Measurements from ENCODE around the gene SULT2B1.
"Not testable (repeated sequence)": the region's sequence is repeated elsewhere in the genome, so short reads cannot be mapped to it uniquely, and the experiment has no call there.

Gene SULT2B1

DNA sequence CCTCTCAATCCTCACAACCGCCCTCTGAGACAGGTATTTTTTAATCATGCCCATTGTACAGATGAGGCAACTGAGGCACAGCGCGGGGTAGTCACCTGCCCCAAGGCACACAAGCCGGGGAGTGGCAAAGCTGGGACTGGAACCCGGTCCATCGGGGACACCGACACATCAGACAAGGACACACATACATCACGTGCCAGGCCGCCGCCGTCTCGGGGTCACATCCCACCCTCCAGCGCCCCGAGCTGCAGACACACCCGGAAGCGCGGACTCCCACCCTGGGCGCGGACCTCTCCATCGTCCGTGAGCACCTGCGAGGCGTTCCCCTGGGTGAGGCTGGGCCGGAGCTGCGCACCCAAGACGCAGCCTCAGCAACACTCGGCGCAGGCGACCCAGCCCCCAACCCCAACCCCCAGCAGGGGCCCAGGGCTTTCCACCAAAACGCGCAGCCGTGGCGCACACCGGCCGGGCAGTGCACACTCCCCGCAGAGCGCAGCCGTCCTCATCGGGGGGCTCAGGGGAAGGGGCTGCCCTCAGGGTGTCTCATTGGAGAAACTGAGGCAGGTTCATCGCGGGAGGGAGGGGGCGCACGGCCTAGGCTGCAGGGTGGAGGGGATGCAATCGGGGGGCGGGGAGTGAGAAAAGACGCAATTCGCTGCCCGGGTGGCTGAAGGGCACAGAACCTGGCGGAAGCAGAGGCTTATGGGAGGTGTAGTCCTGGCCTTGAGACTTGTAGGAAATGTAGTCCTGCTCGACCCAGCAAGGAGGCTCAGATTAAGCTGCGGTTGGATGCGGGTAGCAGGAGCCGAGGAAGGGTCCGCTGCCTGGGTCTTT, 38.5 kb upstream of the SULT2B1 start:
- Histone ChIP-seq H3K9ac (ENCODE audit: low read depth, low read length) (peak overlapping the region; percentile 52; the same call in 1 of the 2 replicates), H3K4me1 (ENCODE audit: insufficient read depth, low read length) (peaks cover 15% of the 10 kb centered on the region; the same call in 1 of the 2 replicates), H3K36me3 (ENCODE audit: insufficient read depth, low read length) (no peaks in the 10 kb centered on the region), H3K9me3 (ENCODE audit: control insufficient read depth, insufficient read depth, low read length) (no peaks in the 10 kb centered on the region)

DNA sequence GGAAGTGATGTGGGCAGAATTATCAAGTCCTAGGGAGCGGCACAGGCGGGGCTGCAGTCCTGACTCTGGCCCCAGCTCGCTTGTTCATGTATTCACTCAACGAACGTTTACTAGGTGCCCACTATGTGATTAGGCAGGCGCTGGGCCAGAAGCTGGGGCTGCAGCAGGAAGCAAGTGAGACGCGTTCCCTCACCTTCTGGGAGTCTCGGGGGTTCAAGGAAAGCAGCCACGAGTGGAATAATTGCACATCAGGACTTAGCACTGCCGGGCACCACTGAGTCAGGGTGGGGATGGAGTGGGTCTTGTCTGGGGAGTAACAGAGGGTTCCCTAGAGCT, 37.9 kb upstream of the SULT2B1 start:
- H3K36me3 ChIP-seq (ENCODE audit: insufficient read depth, low read length) = no peaks in the 10 kb centered on the region
- peaks cover 15% of the 10 kb centered on the region; the same call in 1 of the 2 replicates for H3K4me1 ChIP-seq (ENCODE audit: insufficient read depth, low read length)
- H3K9ac ChIP-seq (ENCODE audit: low read depth, low read length) = peak overlapping the region; percentile 52; the same call in 1 of the 2 replicates
- no peaks in the 10 kb centered on the region for H3K9me3 ChIP-seq (ENCODE audit: control insufficient read depth, insufficient read depth, low read length)

DNA sequence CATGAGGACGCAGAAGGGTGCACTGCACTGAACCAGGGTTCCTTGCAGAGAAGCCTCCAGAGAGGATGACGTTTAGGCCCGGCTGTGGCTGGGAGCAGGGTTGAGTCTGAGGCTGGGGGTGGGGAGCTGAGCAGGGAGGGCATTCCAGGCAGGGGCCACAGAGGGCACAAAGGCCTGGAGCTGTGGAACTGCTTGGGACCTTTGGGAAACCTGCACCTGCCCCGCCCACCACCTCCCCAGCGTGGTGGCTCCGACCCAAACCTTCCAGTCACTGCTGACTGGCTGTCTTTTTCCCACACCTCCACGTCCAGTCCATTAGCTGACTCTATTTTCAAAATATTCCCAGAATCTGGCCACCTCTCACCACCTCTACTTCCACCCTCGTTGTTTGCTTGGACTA, 35.4 kb upstream of the SULT2B1 start:
- H3K4me1 ChIP-seq (ENCODE audit: insufficient read depth, low read length) = peaks cover 15% of the 10 kb centered on the region; the same call in 1 of the 2 replicates
- H3K36me3 ChIP-seq (ENCODE audit: insufficient read depth, low read length) = no peaks in the 10 kb centered on the region
- H3K9me3 ChIP-seq (ENCODE audit: control insufficient read depth, insufficient read depth, low read length) = no peaks in the 10 kb centered on the region
- H3K9ac ChIP-seq (ENCODE audit: low read depth, low read length) = no peak overlapping the region

DNA sequence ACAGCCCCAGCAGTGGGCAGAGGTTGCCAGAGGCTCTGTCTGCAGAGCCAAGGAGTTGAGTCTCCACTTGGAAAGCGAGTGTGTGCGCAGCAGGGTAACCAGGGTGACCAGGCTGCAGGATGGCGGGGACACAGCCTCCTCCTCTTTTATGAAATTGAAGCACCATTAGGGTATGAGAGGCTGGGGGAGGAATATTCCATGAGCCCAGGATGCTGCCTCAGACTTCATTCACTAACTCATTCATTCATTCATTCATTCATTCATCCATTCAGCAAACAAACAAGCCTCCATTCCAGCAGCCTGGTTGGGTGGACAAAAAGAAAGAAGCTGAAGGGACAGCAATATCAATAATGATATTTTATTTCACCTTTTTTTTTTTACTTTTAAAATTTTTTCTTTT, 33.8 kb upstream of the SULT2B1 start:
- no peaks in the 10 kb centered on the region for H3K9me3 ChIP-seq (ENCODE audit: control insufficient read depth, insufficient read depth, low read length)
- H3K36me3 ChIP-seq (ENCODE audit: insufficient read depth, low read length) = no peaks in the 10 kb centered on the region
- no peak overlapping the region for H3K9ac ChIP-seq (ENCODE audit: low read depth, low read length)
- peaks cover 15% of the 10 kb centered on the region; the same call in 1 of the 2 replicates for H3K4me1 ChIP-seq (ENCODE audit: insufficient read depth, low read length)

DNA sequence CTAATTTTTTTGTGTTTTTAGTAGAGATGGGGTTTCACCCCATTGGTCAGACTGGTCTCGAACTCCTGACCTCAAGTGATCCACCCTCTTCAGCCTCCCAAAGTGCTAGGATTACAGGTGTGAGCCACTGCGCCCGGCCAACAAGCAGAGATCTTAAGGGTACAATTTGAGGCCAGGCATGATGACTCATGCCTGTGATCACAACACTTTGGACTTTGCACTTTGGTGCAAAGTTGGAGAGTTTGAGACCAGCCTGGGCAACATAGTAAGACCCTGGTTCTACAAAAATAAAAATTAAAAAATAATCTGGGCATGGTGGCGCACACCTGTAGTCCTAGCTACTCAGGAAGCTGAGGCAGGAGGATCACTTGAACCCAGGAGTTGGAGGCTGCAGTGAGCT, 32.5 kb upstream of the SULT2B1 start:
- H3K9ac ChIP-seq (ENCODE audit: low read depth, low read length); H3K9me3 ChIP-seq (ENCODE audit: control insufficient read depth, insufficient read depth, low read length); H3K36me3 ChIP-seq (ENCODE audit: insufficient read depth, low read length): not testable (repeated sequence)
- peaks cover 13% of the 10 kb centered on the region; the same call in 1 of the 2 replicates for H3K4me1 ChIP-seq (ENCODE audit: insufficient read depth, low read length)

DNA sequence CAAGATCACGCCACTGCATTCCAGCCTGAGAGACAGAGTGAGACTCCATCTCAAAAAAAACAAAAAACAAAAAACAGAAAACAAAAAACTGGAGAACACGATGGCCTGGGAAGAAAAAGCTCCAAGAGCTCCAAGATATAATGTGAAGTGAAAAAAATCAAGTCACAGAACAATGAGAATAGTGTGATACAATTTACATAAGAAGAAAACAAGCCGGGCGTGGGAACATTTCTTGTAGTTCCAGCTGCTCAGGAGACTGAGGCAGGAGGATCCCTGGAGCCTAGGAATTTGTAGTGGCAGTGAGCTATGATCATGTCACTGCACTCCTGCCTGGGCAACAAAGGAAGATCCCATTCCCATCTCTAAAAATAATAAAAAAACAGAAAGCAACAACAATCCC, 31.8 kb upstream of the SULT2B1 start:
- H3K36me3 ChIP-seq (ENCODE audit: insufficient read depth, low read length) = no peaks in the 10 kb centered on the region
- peaks cover 13% of the 10 kb centered on the region; the same call in 1 of the 2 replicates for H3K4me1 ChIP-seq (ENCODE audit: insufficient read depth, low read length)
- peaks cover 4% of the 10 kb centered on the region; the same call in 1 of the 2 replicates for H3K9me3 ChIP-seq (ENCODE audit: control insufficient read depth, insufficient read depth, low read length)
- H3K9ac ChIP-seq (ENCODE audit: low read depth, low read length) = no peak overlapping the region

DNA sequence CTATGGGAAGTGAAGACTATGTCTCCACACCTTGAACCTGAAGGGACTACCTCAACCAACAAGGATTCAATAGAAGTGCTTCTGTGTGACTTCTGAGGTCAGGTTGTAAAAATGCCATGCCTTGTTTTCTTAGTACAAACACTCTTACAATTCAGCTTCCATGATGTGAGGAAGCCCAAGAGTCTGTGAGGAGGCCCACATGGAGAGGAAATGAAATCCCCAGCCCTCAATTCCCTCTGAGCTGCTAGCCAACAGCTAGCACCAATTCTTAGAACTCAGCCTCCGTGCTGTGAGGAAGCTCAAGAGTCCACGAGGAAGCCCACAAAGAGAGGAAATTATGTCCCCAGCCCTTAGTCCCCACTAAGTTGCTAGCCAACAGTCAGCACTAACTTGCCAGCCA, 27.8 kb upstream of the SULT2B1 start:
- Histone ChIP-seq H3K9ac (ENCODE audit: low read depth, low read length) (no peak overlapping the region), H3K9me3 (ENCODE audit: control insufficient read depth, insufficient read depth, low read length) (peaks cover 12% of the 10 kb centered on the region), H3K4me1 (ENCODE audit: insufficient read depth, low read length) (no peaks in the 10 kb centered on the region), H3K36me3 (ENCODE audit: insufficient read depth, low read length) (no peaks in the 10 kb centered on the region)

DNA sequence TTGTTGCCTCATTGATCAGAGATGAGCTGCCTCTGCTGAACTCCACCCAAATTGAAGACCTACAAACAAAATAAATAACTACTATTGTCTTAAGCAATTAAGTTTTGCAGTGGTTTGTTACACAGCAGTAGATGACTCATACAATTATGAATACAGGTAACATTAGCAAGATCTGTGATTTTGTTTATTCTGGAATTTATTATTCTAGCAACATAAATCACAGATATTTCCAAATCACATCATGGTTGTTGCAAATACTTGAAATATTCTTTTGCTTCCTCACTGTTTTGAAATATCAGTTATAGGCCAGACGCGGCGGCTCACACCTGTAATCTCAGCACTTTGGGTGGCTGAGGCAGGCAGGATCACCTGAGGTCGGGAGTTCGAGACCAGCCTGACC, 27.2 kb upstream of the SULT2B1 start:
- no peaks in the 10 kb centered on the region for H3K4me1 ChIP-seq (ENCODE audit: insufficient read depth, low read length)
- no peaks in the 10 kb centered on the region for H3K36me3 ChIP-seq (ENCODE audit: insufficient read depth, low read length)
- no peak overlapping the region for H3K9ac ChIP-seq (ENCODE audit: low read depth, low read length)
- H3K9me3 ChIP-seq (ENCODE audit: control insufficient read depth, insufficient read depth, low read length) = peaks cover 14% of the 10 kb centered on the region

DNA sequence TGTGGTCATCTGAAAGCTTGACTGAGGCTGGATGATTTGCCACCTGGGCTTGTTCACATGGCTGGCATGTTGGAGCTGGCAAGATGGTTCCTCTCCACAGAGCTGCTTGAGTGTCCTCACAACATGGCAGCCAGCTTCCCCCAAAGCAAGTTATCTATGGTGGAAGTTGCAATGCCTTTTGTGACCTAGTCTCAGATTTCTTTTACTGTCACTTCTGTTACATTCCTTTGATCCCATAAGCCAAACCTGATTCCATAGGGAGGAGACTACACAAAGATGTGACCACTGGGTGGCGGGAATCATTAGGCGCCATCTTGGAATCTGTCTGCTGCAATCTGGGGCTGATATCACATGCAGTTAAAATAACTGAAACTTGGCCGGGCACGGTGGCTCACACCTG, 22.8 kb upstream of the SULT2B1 start:
- Histone ChIP-seq H3K36me3 (ENCODE audit: insufficient read depth, low read length) (no peaks in the 10 kb centered on the region), H3K4me1 (ENCODE audit: insufficient read depth, low read length) (no peaks in the 10 kb centered on the region), H3K9me3 (ENCODE audit: control insufficient read depth, insufficient read depth, low read length) (peaks cover 12% of the 10 kb centered on the region), H3K9ac (ENCODE audit: low read depth, low read length) (no peak overlapping the region)

DNA sequence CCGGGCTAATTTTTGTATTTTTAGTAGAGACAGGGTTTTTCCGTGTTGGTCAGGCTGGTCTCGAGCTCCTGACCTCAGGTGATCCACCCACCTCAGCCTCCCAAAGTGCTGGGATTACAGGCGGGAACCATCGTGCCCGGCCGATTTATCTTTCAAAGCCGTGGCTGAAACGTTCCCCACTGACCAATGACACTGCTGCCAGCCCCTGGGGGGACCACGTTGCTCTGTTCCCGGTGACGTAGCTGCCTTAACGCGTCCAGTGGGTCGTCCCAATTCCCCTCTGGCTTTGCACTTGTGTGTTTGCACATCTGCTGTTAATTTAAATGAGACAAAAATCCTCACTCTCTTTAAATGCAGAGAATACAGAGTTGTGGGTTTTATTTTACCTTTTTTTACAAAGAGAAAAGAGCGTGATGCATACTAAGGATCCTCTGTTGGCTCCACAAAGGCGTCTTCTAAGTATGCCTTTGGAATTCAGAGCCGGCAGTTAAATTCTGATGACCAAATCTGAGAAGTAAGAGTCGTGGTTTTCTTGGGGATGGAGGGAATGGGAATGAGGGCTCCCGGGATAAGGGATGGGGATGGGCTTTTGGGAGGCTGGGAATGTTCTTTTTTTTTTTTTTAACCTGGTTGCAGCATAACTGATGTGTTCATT, 21.8 kb upstream of the SULT2B1 start:
- Histone ChIP-seq H3K9me3 (ENCODE audit: control insufficient read depth, insufficient read depth, low read length) (peaks cover 10% of the 10 kb centered on the region), H3K9ac (ENCODE audit: low read depth, low read length) (no peak overlapping the region), H3K36me3 (ENCODE audit: insufficient read depth, low read length) (no peaks in the 10 kb centered on the region), H3K4me1 (ENCODE audit: insufficient read depth, low read length) (no peaks in the 10 kb centered on the region)

DNA sequence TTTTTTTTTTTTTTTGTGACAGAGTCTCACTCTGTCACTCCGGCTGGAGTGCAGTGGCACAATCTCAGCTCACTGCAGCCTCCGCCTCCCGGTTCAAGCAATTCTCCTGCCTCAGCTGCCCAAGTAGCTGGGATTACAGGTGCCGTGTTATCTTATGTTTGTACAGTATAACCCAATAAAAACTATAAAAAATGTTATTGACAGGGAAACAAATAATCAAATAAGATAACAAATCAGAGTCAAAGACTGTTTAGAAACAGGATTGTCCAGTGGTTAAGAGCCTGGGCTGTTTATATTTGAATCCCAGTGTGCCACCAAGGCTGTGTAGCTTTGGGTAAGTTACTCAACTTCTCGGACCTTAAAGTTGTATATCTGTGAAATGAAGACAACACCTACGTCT, 21.2 kb upstream of the SULT2B1 start:
- no peaks in the 10 kb centered on the region for H3K36me3 ChIP-seq (ENCODE audit: insufficient read depth, low read length)
- peaks cover 10% of the 10 kb centered on the region for H3K9me3 ChIP-seq (ENCODE audit: control insufficient read depth, insufficient read depth, low read length)

DNA sequence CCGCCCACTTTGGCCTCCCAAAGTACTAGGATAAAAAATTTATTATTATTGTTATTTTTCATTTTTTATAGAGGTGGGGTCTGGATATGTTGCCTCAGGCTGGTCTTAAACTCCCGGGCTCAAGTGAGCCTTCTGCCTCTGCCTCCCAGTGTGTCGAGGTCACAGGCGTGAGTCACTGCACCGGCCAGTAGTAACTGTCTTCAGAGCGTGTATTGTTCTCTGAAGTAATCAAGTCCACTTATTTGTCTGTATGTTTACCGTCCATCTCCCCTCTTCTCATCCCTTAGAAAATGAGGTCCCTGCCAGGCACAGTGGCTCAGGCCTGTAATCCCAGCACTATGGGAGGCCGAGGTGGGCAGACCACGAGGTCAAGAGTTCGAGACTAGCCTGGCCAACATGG, 18.2 kb upstream of the SULT2B1 start:
- no peaks in the 10 kb centered on the region for H3K36me3 ChIP-seq (ENCODE audit: insufficient read depth, low read length)
- H3K4me1 ChIP-seq (ENCODE audit: insufficient read depth, low read length) = no peaks in the 10 kb centered on the region
- H3K9me3 ChIP-seq (ENCODE audit: control insufficient read depth, insufficient read depth, low read length) = peaks cover 6% of the 10 kb centered on the region
- no peak overlapping the region for H3K9ac ChIP-seq (ENCODE audit: low read depth, low read length)

More for the DNA sequence above, 21.2 kb upstream of the SULT2B1 start:
- H3K4me1 ChIP-seq (ENCODE audit: insufficient read depth, low read length) = no peaks in the 10 kb centered on the region
- H3K9ac ChIP-seq (ENCODE audit: low read depth, low read length) = no peak overlapping the region

DNA sequence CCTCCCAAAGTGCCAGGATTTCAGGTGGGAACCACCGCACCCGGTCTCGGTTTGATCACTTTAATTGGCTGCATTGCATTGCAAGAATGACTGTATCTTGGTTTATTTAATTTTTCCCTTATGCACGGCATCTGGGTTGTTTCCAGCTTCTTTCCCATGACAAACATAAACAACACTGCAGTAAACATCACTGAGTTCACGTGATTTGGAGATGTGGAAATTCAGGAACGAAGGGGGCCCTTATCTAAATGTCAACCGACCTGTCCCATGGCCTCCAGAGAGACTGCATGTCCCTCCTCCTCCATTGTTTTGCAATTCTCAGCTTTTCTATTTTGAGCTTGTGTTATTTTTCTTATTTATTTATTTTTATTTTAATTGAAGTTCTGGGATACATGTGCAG, 14.4 kb upstream of the SULT2B1 start:
- H3K4me1 ChIP-seq (ENCODE audit: insufficient read depth, low read length) = no peaks in the 10 kb centered on the region
- H3K36me3 ChIP-seq (ENCODE audit: insufficient read depth, low read length) = no peaks in the 10 kb centered on the region
- no peaks in the 10 kb centered on the region for H3K9me3 ChIP-seq (ENCODE audit: control insufficient read depth, insufficient read depth, low read length)
- H3K9ac ChIP-seq (ENCODE audit: low read depth, low read length) = no peak overlapping the region

DNA sequence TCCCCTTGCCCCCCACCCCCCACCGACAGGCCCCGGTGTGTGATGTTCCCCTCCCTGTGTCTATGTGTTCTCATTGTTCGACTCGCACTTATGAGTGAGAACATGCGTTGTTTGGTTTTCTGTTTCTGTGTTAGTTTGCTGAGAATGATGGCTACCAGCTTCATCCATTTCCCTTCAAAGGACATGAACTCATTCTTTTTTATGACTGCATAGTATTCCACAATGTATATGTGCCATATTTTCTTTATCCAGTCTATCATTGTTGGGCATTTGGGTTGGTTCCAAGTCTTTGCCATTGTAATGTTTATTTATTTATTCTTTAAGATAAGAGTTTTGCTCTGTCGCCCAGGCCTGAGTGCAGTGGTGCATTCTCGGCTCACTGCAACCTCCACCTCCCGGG, 13.9 kb upstream of the SULT2B1 start:
- not testable (repeated sequence) for H3K4me1 ChIP-seq (ENCODE audit: insufficient read depth, low read length); H3K36me3 ChIP-seq (ENCODE audit: insufficient read depth, low read length); H3K9me3 ChIP-seq (ENCODE audit: control insufficient read depth, insufficient read depth, low read length); H3K9ac ChIP-seq (ENCODE audit: low read depth, low read length)

DNA sequence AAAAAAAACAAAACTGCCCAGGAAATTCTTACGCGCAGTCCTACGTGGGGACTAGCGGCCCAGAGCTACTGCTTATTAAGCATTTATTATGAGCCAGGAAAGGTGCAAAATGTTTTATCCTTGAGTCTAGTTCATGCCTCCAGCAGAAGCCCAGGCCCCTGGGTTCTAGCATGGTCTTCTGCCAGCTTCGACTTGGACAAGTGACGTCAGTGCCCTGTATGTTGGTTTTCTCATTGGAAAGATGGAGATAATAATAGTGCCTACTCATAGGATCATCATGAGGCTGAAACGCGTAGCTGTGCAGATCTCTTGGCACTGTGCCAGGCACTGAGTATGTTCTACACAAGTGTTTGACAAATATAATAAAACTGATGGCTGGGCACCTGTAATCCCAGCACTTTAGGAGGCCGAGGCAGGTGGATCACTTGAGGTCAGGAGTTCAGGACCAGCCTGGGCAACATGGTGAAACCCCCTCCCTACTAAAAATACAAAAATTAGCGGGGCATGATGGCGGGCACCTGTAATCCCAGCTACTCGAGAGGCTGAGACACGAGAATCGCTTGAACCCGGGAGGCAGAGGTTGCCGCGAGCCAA, 12.4 kb upstream of the SULT2B1 start:
- H3K9ac ChIP-seq (ENCODE audit: low read depth, low read length) = no peak overlapping the region
- no peaks in the 10 kb centered on the region for H3K9me3 ChIP-seq (ENCODE audit: control insufficient read depth, insufficient read depth, low read length)
- no peaks in the 10 kb centered on the region for H3K36me3 ChIP-seq (ENCODE audit: insufficient read depth, low read length)
- H3K4me1 ChIP-seq (ENCODE audit: insufficient read depth, low read length) = no peaks in the 10 kb centered on the region; the same call in 1 of the 2 replicates

Data from ES-I3 (cell line).